PFSK-1 (cell line): ENCODE measurements around the gene IL13.

ENCODE experiments used
- FOXP2 ChIP-seq: optimal IDR thresholded peaks from 2 replicates; pipeline ENCODE3; 2011; ENCODE audit warnings: borderline replicate concordance, control low read depth, inconsistent platforms; ENCODE audit not compliant: insufficient read depth; ENCODE audit errors: extremely low read length, extremely low read depth
- POLR2AphosphoS5 ChIP-seq: IDR thresholded peaks from 2 replicates; pipeline ENCODE4 v1.6.1; 2012; ENCODE audit warnings: low read depth, mild to moderate bottlenecking, control low read depth, low read length, moderate library complexity
- SIN3A ChIP-seq: IDR thresholded peaks from 2 replicates; pipeline ENCODE4 v1.6.1; 2012; ENCODE audit warnings: mild to moderate bottlenecking, low read length, moderate library complexity, borderline replicate concordance; ENCODE audit not compliant: insufficient read depth
- TAF1 ChIP-seq: IDR thresholded peaks from 2 replicates; pipeline ENCODE4 v1.6.1; 2012; ENCODE audit warnings: low read length, control low read depth, borderline replicate concordance; ENCODE audit not compliant: insufficient read depth
- TF ChIP-seq, protein P1 (sequence below), 2 experiments: IDR thresholded peaks; 2 replicates each; pipeline versions ENCODE4 v1.6.1 to v1.8.0; 2011 to 2012; ENCODE audit warnings: low read depth in 2 of 2, low read length in 2 of 2, control low read depth in 1 of 2, inconsistent platforms in 1 of 2, mild to moderate bottlenecking in 1 of 2, moderate library complexity in 1 of 2; ENCODE audit not compliant: insufficient read depth in 1 of 2

IL13 gene

GRCh38 chr5:132684491-132684890, 26.5 kb downstream of the IL13 start:
- TF ChIP-seq SIN3A (no peak), TAF1 (no peak), POLR2AphosphoS5 (no peak), FOXP2 (no peak)
- TF ChIP-seq, protein P1, sequence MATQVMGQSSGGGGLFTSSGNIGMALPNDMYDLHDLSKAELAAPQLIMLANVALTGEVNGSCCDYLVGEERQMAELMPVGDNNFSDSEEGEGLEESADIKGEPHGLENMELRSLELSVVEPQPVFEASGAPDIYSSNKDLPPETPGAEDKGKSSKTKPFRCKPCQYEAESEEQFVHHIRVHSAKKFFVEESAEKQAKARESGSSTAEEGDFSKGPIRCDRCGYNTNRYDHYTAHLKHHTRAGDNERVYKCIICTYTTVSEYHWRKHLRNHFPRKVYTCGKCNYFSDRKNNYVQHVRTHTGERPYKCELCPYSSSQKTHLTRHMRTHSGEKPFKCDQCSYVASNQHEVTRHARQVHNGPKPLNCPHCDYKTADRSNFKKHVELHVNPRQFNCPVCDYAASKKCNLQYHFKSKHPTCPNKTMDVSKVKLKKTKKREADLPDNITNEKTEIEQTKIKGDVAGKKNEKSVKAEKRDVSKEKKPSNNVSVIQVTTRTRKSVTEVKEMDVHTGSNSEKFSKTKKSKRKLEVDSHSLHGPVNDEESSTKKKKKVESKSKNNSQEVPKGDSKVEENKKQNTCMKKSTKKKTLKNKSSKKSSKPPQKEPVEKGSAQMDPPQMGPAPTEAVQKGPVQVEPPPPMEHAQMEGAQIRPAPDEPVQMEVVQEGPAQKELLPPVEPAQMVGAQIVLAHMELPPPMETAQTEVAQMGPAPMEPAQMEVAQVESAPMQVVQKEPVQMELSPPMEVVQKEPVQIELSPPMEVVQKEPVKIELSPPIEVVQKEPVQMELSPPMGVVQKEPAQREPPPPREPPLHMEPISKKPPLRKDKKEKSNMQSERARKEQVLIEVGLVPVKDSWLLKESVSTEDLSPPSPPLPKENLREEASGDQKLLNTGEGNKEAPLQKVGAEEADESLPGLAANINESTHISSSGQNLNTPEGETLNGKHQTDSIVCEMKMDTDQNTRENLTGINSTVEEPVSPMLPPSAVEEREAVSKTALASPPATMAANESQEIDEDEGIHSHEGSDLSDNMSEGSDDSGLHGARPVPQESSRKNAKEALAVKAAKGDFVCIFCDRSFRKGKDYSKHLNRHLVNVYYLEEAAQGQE (IDR thresholded peaks at IDR 0.05; ENCODE audit: insufficient read depth in 1 of 2, low read depth in 2 of 2, low read length in 2 of 2) = no peak

GRCh38 chr5:132684922-132685720, 27.1 kb downstream of the IL13 start:
- TF ChIP-seq, protein P1 (IDR thresholded peaks at IDR 0.05; ENCODE audit: insufficient read depth in 1 of 2, low read depth in 2 of 2, low read length in 2 of 2) = no peak

DNA sequence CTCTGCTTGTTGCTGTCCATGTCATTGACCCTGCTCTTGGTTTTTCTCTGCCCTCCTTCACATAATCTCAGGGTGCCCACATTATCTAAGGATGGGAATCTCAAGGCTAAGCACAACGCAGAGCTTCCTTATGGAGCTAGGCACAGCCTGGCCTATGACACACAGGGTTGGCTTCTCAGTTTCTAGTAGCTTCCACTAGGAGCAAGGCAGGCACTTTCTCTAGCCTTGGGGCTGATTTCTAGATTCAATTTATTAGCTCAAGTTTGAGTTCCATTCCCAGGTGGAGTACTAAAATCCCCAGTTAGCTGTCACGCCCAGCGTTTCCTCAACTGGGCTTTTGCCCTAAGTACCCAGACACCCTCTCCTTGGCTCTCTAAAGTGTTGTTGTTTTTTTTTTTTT, 28.2 kb downstream of the IL13 start:
- TF ChIP-seq TAF1 (no peak), POLR2AphosphoS5 (no peak), SIN3A (no peak), FOXP2 (no peak)
- TF ChIP-seq, protein P1 (IDR thresholded peaks at IDR 0.05; ENCODE audit: insufficient read depth in 1 of 2, low read depth in 2 of 2, low read length in 2 of 2) = no peak

GRCh38 chr5:132687995-132688394, 30.0 kb downstream of the IL13 start:
- TF ChIP-seq SIN3A = no peak
- no peak for TF ChIP-seq FOXP2
- TF ChIP-seq POLR2AphosphoS5 = no peak
- TF ChIP-seq TAF1 = no peak

- TF ChIP-seq TAF1 = no peak
- TF ChIP-seq SIN3A = no peak
- no peak for TF ChIP-seq POLR2AphosphoS5
- no peak for TF ChIP-seq FOXP2
Measured at GRCh38 chr5:132688536-132689339, 30.8 kb downstream of the IL13 start.

DNA sequence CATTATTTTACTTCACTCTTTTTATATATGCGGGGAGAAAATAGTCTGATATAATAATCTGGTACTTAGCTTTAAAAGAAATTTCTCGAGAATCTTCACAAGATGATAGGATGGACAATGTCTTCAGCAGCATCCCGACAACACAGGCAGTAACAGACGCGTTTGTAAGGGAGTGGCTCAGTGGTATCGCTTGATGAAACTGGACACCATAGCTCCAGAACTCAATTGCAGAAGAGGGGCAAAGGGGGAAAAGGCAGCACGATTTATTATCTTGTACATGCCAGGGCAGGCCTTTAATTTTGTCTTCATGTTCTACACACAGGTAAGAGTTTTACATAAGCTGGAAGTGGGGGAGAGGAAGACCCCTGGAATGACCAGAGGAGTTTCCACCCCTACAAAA, 31.5 kb downstream of the IL13 start:
- TF ChIP-seq POLR2AphosphoS5 = no peak
- no peak for TF ChIP-seq FOXP2
- TF ChIP-seq, protein P1 (IDR thresholded peaks at IDR 0.05; ENCODE audit: insufficient read depth in 1 of 2, low read depth in 2 of 2, low read length in 2 of 2) = no peak
- TF ChIP-seq SIN3A = no peak
- TF ChIP-seq TAF1 = no peak
